GM10847 (cell line): Measurements from ENCODE around the gene ETFA.

Experiments
- POLR2A ChIP-seq: IDR thresholded peaks from 2 replicates; pipeline ENCODE4 v1.6.1; 2011; ENCODE audit not compliant: insufficient read length; ENCODE audit errors: extremely low read depth

Gene ETFA

GRCh38 chr15:76267077-76267476, 44.2 kb downstream of the ETFA start:
- TF ChIP-seq POLR2A = no peak

DNA sequence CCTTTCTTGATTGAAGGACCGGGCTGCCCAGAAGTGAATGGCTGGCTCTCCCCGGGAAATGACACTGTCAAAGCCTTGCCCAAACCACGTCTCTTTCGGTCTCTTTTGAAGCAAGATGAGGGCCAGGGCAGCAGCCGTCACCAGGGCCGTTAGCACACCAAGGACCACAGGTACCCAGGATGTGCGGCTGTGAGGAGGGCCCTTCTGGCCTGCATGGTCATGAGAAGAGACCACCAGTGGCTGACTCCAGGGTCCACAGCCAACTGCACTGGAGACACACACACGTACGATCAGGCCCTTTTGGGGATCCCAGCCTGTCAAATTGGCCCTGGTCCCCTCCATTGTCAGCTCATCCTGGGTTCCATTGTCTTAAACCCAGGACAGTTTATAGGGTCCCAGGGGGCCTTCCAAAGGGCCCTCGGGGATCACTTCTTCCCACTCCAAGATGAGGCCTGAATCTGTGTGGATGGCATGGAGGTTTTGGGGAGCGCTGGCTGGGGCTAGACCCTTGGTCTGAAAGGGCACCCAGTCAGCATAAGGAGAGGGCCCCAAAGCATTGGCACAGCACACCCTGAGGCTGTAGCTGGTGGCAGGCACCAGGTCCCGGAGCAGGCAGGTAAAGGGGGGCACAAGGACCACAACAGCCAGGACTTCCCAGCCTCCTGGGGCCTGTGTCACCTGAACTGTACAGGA, 50.9 kb downstream of the ETFA start:
- TF ChIP-seq POLR2A = no peak

DNA sequence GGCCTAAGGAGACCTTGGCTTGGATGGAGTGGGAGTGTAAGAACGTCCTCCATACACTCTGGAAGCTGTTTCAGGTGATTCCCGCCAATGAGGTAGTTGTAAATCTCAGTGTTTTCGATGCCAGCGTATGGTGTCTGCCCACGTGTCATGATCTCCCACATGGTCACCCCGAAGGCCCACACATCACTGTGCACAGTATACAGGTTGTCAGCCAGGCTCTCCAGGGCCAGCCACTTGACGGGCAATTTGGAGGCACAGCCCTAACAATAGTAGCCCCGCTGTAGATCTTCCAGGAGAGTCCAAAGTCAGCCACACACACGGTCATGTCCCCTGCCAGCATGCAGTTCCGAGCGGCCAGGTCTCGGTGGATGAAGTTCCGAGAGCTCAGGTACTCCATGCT, 51.9 kb downstream of the ETFA start:
- TF ChIP-seq POLR2A = no peak

DNA sequence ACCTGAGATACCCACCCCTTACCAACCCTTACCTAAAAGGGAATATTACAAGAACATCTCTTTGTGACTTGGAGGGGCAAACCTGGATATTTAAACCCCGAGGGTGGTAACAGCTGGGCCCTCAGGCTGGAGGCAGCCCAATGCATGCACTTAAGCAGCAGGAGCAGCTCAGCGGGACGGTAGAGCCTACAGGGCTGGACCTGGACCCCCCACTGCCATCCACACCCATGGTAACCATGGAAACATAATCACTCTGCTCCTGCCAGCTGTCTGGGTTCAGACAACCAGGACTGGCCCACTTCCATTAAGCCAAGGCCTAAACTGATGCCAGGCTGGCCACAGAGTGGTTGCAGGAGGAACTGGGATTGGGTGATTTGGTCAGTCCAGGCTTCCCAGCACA, 52.8 kb downstream of the ETFA start:
- TF ChIP-seq POLR2A = no peak

GRCh38 chr15:76253691-76254473, 57.4 kb downstream of the ETFA start:
- no peak for TF ChIP-seq POLR2A

- no peak for TF ChIP-seq POLR2A
These were observed 59.0 kb downstream of the ETFA start for GRCh38 chr15:76252249-76252648.

GRCh38 chr15:76251717-76252116, 59.6 kb downstream of the ETFA start:
- TF ChIP-seq POLR2A = no peak

DNA sequence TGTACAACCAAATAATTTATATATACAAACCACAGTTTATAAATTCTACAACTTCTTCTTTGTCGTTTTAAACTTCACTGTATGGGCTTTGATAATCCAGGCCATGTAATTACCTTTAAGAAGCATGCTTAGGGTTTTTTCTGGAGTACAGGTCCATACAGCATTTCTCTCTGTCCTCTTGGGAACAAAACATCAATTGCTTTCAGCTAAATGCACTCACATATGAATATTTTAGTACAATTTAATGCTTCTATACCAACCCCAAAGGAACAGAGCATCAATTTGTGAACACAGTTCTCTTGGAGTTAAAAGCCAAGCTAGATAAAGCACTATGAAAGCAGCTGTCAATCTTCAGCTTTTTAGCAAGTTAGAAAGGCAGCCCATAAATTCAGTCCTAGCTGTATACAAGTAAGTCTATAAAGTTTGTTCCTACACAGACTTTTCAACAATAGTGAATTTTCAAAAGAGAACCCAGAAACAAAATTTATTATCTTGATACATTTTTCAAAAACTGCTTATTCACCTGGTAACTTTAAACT, 66.1 kb downstream of the ETFA start:
- TF ChIP-seq POLR2A = no peak

DNA sequence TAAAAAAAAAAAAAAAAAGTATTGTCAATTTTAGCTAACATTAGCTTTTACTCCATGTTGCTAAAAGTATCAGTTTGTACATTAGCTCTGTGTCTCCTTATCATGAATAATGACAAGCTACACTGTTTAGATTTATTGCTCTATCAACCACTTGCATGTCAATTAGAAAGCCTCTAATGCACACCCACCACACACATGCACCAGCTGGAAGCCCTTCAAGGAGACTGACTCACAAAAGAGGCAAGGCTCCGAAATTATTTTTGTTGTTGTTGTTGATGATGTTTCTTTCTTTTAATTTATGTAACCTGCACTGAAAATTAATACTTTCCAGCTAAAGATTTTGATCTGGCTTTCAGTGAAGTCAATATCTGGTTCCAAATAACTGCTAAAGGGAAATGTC, 71.5 kb downstream of the ETFA start:
- no peak for TF ChIP-seq POLR2A

GRCh38 chr15:76236350-76236749, 74.9 kb downstream of the ETFA start:
- no peak for TF ChIP-seq POLR2A

- no peak for TF ChIP-seq POLR2A
These were observed 76.0 kb downstream of the ETFA start for GRCh38 chr15:76235186-76235826.

DNA sequence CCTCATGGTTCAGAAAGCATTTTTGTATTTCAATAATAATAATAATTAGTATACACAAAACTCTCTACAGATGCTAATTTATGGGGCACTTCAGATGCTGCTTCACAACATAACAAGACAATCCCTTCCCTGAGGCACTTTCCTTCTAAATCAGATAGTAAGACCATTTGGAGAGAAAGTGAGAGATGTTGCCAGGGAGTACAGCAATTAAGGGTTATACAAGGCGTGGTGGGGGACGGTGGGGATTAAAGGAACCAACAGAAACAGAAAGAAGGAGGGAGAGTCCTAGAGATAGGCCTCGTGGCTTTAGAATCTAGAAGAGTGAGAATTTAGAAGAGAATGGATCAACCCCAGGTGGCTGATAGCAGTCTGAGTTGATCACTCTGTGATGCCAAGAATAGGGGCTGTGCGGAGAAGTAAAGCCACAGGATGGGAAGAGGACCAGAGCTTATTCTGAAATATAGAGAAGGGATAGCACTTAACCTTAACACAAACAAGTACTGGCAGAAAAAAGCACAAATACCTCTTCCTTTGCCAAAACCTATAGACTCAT, 76.9 kb downstream of the ETFA start:
- TF ChIP-seq POLR2A = no peak

GRCh38 chr15:76233921-76234320, 77.3 kb downstream of the ETFA start:
- no peak for TF ChIP-seq POLR2A

DNA sequence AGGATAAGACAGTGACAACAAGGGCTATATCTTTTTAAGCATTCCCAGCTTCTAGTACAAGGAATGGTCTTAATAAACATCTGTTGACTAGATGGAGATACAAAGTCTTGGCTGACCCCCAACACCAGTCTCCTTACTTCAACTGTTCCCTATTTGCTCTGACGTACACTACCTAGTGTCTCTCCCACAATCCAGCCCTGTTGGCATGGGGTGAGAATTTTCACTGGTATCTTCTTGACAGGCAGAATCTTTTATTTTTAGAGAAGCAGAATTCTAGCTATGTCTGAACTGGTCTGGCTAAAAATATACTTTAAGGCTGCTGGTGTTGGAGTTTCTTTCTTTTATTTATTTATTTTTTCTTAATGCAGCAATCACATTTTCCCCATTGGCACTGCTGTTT, 82.0 kb downstream of the ETFA start:
- no peak for TF ChIP-seq POLR2A

DNA sequence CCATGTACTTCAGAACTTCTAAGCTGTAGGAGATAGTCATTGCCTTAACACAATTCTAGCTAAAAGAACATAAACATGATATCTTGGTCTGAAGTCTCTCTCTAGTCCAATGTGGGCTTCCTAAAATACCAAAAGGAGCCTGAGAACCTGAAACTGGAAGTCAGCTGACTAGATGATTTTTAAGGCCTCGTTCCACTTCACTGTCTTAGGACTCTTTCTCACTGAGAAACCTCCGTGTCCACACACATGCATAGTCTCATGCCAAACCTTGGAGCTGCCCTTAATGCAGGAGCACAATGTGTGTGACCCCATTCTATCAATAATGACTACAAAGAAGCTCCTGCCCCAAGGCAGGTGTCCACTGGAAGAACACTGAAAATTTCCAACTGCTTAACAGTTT, 87.7 kb downstream of the ETFA start:
- TF ChIP-seq POLR2A = no peak

GRCh38 chr15:76222159-76222558, 89.1 kb downstream of the ETFA start:
- no peak for TF ChIP-seq POLR2A
